SIG-M5 treated with dmso at 0.1 percent for 504 hours (cell line): Measurements from ENCODE around the gene SLC16A3.

ENCODE experiments used
- DNase-seq: peaks from one replicate; lab custom pipeline; 2025; ENCODE audit not compliant: unreplicated experiment; lab: John Stamatoyannopoulos, UW

SLC16A3 gene

GRCh38 chr17:82221341-82221902 is 7.4 kb upstream of the SLC16A3 start:
- no peak for DNase-seq

- DNase-seq = no peak
Observed at GRCh38 chr17:82222816-82223215, 6.0 kb upstream of the SLC16A3 start.

GRCh38 chr17:82223517-82223916 is 5.3 kb upstream of the SLC16A3 start:
- no peak for DNase-seq

GRCh38 chr17:82224666-82225065 is 4.2 kb upstream of the SLC16A3 start:
- DNase-seq = no peak

GRCh38 chr17:82225368-82226029 is 3.3 kb upstream of the SLC16A3 start:
- no peak for DNase-seq

GRCh38 chr17:82226146-82226808 is 2.6 kb upstream of the SLC16A3 start:
- no peak for DNase-seq

- no peak for DNase-seq
Observed at GRCh38 chr17:82226809-82227628, 1.8 kb upstream of the SLC16A3 start.

GRCh38 chr17:82227629-82228277 is 1.1 kb upstream of the SLC16A3 start:
- no peak for DNase-seq

GRCh38 chr17:82228278-82228841 is 482 bp upstream of the SLC16A3 start:
- peak; percentile 45 for DNase-seq

- DNase-seq = no peak
Observed at GRCh38 chr17:82229698-82230608, 1.1 kb downstream of the SLC16A3 start.

GRCh38 chr17:82230609-82231311 is 1.9 kb downstream of the SLC16A3 start:
- DNase-seq = peak; percentile 90

GRCh38 chr17:82231312-82231561 is 2.4 kb downstream of the SLC16A3 start:
- DNase-seq = no peak

GRCh38 chr17:82231562-82232321 is 2.9 kb downstream of the SLC16A3 start:
- DNase-seq = peak; percentile 92

GRCh38 chr17:82232322-82232820 is 3.5 kb downstream of the SLC16A3 start:
- no peak for DNase-seq

GRCh38 chr17:82232876-82233785 is 4.3 kb downstream of the SLC16A3 start:
- DNase-seq = no peak

GRCh38 chr17:82234211-82235055 is 5.6 kb downstream of the SLC16A3 start:
- DNase-seq = peak; percentile 42
